ENCODE measurements around the gene CTNNBIP1.

GRCh38 chr1:9855186-9855585 is 54.9 kb downstream of the CTNNBIP1 start:
- TF ChIP-seq, protein P1, sequence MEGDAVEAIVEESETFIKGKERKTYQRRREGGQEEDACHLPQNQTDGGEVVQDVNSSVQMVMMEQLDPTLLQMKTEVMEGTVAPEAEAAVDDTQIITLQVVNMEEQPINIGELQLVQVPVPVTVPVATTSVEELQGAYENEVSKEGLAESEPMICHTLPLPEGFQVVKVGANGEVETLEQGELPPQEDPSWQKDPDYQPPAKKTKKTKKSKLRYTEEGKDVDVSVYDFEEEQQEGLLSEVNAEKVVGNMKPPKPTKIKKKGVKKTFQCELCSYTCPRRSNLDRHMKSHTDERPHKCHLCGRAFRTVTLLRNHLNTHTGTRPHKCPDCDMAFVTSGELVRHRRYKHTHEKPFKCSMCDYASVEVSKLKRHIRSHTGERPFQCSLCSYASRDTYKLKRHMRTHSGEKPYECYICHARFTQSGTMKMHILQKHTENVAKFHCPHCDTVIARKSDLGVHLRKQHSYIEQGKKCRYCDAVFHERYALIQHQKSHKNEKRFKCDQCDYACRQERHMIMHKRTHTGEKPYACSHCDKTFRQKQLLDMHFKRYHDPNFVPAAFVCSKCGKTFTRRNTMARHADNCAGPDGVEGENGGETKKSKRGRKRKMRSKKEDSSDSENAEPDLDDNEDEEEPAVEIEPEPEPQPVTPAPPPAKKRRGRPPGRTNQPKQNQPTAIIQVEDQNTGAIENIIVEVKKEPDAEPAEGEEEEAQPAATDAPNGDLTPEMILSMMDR (conservative IDR thresholded peaks at IDR 0.05; ENCODE audit: low read depth, low read length) = no peak
- no peak for TF ChIP-seq EZH2 (IDR thresholded peaks at IDR 0.05; ENCODE audit: borderline replicate concordance, low read depth, low read length, poor library complexity, severe bottlenecking)

Data from A673 (cell line).